Measurements from ENCODE around the gene ACSM2A.
"Not testable (repeated sequence)": the region's sequence is repeated elsewhere in the genome, so short reads cannot be mapped to it uniquely, and the experiment has no call there.

GRCh38 chr16:20451364-20451763 lies at the start of gene ACSM2A:
- not testable (repeated sequence) for TF ChIP-seq ATF1 (CRISPR knock-in tag; IDR thresholded peaks at IDR 0.05); MAX (CRISPR knock-in tag; IDR thresholded peaks at IDR 0.05); CTCF (IDR thresholded peaks at IDR 0.05); TEAD4 (CRISPR knock-in tag; IDR thresholded peaks at IDR 0.05); USF2 (CRISPR knock-in tag; IDR thresholded peaks at IDR 0.05); MLX (CRISPR knock-in tag; IDR thresholded peaks at IDR 0.05); NR2C2 (CRISPR knock-in tag; IDR thresholded peaks at IDR 0.05); ATF6 (CRISPR knock-in tag; IDR thresholded peaks at IDR 0.05); ZNF512 (CRISPR knock-in tag; IDR thresholded peaks at IDR 0.05; ENCODE audit: borderline replicate concordance)

Data from WTC11 (cell line).